ENCODE results near the gene SEMA5B.
A peak's percentile ranks its signal among the peaks of the same experiment; 100 is the strongest.

SEMA5B gene

DNA sequence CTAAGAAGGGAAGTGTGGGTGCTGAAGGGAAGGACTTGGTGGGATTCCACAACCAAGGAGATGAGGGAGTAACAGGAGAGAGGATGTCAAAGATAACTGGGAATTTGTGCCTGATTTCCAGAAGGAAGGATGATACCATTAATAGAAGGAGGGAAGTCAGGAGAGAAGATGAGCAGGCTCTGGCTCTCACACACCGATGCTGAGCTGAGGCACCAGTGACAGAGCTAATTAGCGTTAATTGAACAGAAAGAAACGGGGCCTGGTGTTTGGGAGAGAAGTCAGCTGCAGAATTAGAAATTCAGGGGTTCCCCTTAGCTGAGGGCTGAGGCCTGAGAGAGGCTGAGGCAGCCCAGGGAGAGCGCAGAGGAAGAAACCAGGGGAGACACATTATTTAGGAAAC is 27.4 kb upstream of the SEMA5B start:
- no peak for DNase-seq (ENCODE audit: low read depth in 3 of 3)

DNA sequence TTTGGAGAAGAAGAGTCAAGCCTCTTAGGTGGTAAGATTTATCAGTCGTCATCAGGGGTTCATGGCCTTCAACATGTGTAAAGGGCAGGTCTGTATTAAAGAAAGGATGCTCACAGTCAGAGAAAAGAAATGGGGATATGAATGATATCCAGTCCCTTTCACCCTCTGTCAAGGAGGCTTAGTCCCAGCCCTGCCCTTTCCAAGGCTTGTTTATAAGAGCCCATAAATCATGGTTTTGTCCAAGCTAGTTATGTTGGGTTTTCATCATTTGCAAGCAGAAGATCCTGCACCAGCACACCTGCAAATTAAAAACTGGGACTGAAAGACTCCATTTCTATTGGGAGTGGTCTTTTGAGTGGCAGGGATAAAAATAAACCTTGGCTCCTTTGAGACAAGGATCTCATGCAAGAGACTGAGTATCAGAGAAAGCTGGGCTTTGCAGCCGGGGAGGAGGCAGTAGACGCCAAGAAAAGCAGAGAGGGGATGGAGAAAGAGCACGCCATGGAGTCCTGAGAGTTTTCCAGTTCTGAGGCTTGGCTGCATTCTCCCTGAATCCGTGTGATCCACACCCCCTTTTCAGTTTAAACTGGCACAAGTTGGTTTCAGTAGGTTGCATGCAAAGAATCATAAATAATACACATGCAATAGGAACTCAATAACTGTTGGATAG is 26.7 kb upstream of the SEMA5B start:
- no peak for DNase-seq (ENCODE audit: low read depth in 3 of 3)

DNA sequence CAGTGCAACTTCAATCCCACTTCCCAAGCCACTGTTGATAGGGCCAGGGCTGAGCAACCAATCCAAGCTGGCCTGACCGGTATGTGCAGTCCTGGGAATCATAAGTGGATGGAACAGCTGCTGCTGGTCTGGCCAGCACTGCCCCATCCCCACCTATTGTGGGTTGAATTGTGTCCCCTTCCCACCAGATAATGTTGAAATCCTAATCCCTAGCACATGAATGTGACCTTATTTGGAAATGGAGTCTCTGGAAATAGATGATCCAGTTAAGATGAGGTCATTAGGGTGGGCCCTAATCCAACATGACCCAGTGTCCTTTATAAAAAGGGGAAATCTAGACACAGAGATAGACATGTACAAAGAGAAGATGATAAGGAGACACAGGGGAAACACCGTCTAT is 25.5 kb upstream of the SEMA5B start:
- no peak for DNase-seq (ENCODE audit: low read depth in 3 of 3)

DNA sequence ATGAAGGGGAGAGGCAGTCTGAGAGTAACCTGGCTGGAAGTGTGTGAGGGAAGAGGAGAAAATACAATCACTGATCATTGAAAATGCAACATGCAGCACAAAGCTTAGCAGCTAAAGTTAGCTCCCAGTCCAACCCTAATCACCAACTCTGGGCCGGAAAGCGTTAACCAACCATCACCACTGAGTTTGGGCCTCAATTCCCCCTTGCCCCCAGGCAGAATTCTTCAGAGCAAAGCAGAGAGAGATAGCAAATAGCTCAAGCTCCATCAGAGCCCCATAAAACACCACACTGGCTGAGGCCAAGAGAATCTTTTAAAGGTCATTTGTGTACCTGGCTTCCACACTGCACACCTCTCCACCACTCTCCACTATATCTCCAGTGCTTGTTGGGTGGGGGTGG is 23.1 kb upstream of the SEMA5B start:
- no peak for DNase-seq (ENCODE audit: low read depth in 3 of 3)

DNA sequence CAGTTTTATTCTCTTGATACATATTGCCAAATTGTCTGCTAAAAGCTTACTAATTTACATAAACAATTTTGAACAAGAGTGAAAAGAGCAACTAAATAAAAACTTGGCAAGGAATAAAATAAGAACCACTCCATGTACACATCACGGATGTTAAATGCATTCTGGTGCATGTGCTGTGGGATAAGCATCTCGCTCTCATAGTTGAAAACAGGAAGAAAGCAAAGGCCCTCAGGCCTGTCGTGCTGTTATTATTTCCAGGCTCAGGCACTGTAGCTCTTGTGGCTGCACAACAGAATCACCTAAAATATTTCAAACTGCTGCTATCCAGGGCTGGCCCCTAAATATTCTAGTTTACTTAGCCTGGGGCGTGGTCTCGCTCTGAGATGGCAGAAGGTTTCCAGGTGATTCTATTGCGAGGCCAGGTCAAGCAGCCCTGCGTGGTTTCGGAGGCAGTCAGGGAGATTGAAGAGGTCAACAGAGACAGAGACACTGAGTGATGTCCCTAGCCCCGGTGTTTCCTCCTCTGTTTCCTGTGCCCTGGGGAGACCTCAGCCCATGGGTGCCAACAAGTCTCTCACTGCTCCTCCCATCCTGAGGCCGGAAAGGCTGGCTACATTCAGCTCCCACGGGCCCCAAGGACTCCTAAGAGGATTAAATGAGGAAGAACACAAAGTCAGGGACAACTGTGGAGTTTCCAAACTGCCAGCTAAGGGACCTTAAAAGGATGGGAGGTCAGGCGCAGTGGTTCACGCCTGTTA is 21.1 kb upstream of the SEMA5B start:
- no peak for DNase-seq (ENCODE audit: low read depth in 3 of 3)

DNA sequence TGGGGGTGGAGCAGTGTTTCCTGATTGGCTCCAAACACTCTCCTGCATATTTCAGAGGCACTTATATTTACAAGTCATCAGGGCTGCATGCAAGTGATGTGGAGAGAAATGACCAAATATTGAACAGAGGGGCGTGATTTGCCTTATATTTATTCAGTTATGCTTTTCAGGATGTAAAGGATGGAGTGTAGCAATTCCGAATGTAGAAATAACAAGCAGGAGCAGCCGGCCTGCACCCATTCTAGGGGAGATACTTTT is 19.4 kb upstream of the SEMA5B start:
- no peak for DNase-seq (ENCODE audit: low read depth in 3 of 3)

DNA sequence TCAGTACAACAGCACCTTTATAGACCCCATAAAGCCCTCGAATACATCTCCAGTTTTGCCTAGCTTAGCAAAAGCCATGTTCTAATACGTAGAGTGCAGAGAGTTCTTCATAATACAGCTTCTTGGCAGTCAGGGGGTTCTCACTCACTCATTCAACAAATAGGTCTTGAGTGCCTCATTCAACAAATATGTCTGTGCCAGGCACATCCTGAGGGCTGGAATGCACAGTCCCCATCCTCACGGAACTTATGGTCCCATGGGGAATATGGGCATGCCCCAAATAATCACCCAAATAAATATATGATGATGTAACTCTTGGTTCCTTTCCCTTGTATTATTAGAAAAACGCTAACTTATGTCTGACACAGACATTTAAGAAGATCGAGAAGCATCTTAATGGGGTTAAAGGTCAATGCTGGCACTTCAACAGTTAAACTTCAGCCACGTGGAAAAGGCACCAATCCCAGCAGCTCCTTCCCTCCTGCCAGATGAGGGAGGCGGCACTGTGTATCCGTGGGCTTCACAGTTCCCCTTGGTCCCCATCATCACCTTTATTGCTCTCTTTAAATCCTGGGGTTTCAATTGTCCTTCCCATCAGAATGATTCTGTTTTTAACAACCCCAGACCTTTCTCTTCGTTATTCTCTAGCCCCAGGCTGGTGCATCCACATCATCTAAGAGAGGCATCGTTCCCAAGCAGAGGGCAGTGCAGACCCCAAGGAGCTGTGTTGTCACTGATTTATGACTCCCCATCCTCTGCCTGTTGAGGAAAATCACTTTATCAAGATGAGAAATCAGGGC is 18.9 kb upstream of the SEMA5B start:
- DNase-seq (ENCODE audit: low read depth in 3 of 3): no peak

DNA sequence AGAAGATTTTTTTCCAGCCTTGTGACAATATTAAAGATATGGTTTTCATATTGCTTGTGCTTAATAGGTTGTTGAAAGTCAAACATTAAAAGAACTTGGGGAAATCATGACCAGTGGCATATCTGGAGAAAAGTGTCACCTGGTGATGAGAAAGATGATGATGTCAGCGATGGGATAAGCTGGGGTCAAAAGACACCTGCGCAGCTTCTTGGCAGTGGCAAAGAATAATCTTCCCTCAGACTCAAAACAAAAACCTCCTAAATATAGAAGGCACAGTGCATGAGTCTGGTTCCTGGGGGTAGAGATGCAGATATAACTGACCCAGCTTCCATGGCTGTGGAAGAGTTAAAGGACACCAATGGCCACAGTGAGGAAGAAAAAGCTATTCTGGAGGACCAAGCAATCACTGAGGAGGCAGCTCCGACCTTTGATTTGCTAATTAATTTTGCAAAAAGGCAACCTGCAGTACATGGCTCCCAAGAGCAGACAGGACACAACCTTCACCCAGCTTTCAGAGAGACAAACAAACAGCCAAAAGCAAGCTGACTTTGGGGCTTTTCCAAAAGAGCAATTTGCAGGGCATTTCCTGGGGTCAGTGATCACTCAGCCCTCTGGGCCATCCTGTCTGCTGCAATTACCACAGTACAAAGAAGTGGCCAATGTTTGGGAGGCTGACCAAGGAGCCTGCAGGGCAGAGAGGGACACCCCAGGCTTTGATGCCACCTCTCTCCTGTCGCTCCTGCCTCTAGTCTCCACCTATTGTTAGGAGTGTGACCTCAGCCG is 17.6 kb upstream of the SEMA5B start:
- no peak for DNase-seq (ENCODE audit: low read depth in 3 of 3)

DNA sequence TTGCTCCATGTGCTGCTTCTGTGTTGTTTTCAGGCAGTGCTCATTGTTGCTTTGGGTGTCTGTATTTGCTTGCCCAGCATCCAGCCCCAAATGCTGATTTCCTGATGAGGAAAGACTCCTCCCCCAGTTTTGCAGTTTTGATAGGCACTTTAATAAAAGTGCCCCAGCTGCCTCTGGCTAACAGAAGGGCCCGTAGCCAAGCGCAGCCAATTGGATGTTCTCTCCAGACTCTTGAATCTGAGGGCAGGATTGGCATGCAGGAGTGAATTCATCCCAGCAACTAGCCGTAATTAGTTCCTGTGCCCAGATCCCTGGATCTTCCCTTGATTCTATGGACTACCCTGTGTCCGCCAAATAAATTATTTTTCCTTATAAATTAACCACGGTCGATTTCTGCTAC is 14.8 kb upstream of the SEMA5B start:
- no peak for DNase-seq (ENCODE audit: low read depth in 3 of 3)

DNA sequence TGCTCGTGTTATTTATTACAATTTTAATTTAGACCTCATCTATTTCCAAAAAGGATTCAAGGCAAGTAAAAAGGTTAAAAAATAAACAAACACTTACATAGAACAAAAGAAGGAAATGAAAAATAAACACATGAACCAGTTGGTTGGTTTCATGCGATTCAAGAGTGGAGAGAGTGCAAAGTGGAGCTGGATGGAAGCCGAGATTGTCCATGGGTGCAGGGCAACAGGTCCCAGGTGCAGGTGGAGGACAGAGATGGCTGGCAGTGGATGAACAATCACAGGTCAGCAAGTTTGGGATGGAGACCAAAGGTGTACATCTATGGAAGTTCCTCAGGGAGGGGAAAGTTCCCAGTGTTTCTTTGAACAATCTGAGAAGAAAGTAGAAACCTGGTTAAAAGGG is 11.6 kb upstream of the SEMA5B start:
- DNase-seq (ENCODE audit: low read depth in 3 of 3): no peak

DNA sequence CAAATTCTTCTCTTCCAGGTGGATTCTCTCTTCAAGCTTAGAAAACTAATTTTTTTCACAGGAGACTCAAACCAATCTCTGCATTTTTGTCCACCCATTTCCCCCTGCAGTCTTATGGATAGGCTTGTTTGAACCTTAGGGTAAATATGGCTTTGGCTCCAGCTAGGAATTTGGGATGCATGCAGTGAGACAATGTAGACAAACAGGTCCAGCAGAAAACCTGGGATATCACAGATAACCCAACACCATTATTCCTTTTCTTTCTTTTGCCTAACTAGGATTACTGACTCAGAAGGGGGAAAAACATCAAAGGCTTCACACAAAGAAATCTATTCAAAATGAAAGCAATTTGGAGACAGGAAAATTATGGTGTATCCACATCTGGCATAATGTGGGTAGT is 11.2 kb upstream of the SEMA5B start:
- DNase-seq (ENCODE audit: low read depth in 3 of 3): no peak

DNA sequence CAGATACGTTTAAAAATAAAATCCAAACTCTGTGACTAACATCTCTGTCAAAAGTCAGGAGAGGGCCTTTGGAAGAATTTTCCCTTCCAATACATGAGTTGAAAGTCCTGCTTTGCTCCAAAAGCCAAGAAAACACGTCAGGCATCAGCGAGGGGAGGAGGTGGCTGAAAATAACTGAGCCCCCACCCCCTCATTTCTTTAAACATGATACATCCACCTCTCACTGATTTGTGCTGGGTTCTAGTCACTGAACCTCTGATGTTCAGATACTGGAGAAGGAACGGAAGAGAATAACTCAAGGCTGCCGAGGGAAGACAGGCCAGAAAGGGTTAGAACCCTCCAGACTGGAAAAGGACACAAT is 9.4 kb upstream of the SEMA5B start:
- DNase-seq (ENCODE audit: low read depth in 3 of 3): no peak

DNA sequence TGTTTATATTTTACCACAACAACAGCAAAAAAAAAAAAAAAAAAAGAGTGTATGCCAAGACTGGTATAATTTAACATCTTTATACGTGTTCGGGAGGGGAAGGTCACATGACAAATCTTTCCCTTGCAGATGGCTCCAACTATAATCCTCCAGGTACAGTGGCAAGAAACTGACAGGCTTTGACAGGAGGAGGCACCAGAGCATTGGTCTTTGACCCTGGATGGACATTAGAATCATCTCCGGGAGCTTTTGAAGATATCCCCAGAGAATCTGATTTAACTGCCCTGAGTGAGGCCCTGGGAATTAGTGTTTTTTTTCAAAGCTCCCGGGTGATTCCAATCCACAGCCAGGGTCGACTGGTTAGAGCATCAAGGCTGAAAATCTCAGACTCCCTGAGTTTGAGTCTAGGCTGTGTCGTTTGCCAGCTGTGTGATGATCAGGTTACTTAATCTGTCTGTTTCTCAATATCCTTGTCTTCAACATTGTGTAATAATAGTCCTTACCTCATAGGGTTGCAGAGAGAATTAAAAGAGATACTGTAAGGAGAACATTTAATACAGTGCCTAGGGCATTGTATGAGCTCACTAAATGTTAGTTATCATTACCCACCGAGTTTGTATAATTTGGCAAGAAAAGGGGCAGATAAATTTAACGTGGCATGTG is 8.9 kb upstream of the SEMA5B start:
- no peak for DNase-seq (ENCODE audit: low read depth in 3 of 3)

DNA sequence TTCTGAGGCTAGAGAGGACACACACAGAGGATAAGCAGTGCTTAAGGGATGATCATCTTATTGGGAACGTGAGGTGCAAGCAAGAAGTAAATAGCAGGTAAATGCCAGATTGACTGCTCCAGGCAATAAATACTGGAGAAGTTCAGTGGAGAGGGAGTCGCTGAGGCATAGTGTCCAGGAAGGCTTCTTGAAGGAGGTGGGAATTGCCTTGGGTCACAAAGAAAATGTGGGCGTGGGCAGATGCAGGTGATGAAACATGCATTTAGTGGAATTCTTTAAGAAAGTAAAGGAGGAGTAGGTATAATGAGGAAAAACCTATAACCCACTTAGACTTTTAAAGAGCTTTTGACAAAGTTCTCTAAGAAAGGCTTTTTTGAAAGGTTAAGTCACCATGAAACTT is 7.4 kb upstream of the SEMA5B start:
- DNase-seq (ENCODE audit: low read depth in 3 of 3): no peak

DNA sequence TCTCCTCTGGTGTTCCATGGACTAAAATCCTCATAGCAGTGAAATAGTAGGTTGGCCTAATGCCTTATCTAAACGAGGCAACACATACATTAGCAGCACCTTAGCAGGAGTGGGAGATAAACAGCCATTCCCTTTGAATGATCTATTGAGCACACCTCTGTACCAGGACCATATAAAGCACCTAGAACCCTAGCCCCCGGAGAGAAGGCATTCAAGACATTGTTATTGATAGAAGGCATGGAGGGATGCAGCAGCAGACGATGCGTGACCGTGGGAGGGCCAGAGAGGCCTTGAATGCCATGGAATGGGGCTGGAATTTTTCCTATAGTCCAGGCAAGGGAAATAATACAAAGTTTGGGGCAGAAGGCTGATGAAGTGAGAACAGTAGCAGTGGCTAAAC is 6.6 kb upstream of the SEMA5B start:
- DNase-seq (ENCODE audit: low read depth in 3 of 3): no peak

DNA sequence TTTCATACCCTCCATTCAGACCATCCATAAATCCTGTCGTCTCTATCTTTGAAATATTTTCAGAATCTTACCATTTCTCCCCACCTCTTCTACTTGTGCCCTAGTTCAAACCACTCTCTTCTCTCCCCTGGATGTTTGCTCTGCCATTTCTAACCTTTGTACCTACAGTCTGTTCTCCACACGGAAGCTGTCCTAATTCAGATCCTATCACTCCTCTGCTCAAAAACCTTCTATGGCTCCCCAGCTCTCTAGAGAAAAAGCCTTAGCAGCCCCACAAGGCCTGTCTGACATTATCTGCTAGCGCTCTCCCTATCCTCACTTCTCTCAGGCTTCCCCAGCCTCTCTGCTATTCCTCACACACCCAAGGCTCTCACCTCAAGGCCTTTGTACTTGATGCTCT is 4.5 kb upstream of the SEMA5B start:
- DNase-seq (ENCODE audit: low read depth in 3 of 3): no peak

DNA sequence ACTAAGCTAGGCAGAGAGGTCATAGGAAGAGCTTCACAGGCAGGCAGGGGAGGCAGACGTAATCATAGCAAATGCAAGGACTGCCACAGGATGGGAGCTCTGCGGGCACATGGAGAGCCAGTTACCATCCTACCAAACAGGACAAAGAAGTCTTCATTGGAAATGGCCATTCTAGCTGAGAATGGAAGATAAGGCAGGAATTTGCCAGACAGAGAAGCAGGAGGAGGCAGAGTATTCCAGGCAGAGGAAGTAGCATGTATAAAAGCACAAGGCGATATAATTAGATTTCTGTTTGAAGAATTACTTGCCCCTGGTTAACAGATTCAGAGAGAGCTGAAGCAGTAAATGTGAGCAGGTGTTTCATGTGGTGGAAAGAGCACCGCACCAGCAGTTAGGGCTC is 3.5 kb upstream of the SEMA5B start:
- no peak for DNase-seq (ENCODE audit: low read depth in 3 of 3)

DNA sequence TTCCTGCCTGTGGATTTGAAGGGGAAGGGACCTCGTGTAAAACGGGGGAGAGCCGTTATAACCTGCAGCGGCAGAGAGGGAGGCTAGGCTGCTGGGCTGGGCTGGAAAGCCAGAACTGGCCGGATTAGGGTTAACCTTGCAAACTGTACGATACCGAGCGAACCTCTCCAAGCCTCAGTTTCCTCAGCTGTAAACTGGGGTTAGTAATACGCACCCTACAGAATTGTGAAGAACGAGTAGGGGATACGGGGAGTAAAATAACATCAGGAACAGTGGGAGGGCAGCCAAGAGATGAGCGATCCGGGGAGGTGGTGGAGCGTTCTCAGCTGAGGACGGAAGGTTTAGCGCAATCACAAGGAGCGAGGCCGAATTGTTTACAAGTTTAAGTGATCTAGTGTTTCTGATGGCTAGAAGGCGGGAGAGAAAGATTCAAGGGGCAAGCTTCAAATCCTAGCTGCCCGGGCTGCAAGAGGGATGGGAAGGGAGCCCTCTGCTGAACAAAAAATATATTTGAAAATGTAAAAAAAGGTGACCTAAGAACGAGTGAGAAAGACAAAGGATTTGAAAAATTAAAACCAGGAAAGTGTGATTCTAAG is 768 bp upstream of the SEMA5B start:
- no peak for DNase-seq (ENCODE audit: low read depth in 3 of 3)

DNA sequence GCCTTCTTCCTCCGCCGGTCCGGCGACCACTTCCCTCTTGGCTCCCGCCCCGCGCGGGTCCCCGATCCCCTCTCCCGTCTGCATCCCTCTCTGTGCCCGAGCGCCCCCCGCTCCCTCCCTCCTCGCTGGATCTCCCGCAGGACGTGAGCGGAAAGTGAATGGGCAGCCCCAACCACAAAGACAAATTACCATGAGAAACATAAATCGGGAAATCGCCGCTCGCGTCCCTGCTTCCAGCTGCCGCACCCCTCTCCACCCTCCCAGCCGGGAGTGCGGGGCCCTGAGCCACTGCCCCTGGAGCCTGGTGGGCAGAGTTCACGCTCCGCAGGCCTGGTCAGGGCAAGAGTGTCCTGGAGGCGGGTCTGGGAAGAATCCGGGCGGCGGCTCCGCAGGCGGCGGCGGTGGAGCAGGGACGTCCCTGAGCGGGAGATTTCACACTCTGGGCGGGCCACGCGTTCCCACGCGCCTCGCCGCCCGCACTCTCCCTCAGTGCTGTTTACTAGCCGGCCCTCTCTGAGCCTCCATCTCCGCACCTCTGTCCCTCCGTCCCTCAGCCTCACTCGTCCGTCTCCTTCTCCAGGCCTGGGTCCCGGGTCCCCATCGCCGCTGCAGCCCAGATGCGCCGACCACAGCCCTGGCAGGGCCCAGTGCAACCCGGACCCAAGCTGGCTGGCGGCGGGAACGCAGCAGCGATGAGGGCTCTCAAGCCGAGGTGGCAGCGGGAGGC is 835 bp downstream of the SEMA5B start:
- peak in 1 of 3 experiments; percentile 5 for DNase-seq (ENCODE audit: low read depth in 3 of 3)

DNA sequence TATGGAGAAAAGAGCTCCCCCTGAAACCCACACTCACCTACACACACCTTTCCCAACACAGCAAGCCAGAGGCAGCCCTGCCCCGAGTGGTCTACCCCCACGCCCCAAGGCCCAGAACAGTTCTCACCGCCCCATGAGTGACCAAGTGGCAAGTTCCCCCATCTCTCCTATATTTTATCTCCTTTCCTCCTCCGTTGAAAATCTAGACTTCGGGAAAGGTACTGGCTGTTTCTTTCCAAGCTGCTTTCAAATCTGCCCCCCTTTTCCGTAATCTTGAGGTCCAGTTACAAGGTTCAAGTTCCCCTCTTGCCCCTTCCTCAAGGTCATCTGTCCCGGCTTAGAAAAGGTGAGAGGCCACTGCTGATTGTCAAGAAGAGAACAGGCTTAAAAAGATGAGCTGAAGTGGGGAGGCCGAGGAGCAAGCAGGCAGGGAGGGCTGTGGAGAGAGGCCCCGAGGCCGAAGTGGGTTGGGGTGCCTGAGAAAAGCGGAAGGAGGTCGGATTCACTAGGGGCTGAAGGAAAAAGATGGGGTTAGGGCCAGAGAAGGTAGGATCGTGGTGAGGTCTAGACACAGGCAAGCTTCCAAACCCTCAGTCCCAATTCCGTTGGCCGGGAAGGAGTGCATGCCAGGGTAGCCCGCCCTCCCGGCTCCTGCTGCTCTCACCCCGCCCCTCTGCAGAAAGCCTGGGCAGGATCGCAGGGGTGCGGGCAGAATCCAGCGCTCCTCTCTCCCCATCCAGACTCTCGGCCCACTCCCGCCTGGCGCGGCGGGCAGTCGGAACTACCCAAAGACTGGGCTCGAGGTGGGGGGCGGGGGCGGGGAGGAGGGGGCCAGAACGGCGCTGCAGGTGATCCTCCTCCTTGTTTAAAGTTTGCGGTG is 1.7 kb downstream of the SEMA5B start:
- DNase-seq (ENCODE audit: low read depth in 3 of 3): no peak
